ENCODE measurements around the gene KLHL14.

- no peak for TF ChIP-seq POLR2A (IDR thresholded peaks at IDR 0.05)
- TF ChIP-seq POLR2AphosphoS5 (IDR thresholded peaks at IDR 0.05), result no peak
- TF ChIP-seq, protein P1, sequence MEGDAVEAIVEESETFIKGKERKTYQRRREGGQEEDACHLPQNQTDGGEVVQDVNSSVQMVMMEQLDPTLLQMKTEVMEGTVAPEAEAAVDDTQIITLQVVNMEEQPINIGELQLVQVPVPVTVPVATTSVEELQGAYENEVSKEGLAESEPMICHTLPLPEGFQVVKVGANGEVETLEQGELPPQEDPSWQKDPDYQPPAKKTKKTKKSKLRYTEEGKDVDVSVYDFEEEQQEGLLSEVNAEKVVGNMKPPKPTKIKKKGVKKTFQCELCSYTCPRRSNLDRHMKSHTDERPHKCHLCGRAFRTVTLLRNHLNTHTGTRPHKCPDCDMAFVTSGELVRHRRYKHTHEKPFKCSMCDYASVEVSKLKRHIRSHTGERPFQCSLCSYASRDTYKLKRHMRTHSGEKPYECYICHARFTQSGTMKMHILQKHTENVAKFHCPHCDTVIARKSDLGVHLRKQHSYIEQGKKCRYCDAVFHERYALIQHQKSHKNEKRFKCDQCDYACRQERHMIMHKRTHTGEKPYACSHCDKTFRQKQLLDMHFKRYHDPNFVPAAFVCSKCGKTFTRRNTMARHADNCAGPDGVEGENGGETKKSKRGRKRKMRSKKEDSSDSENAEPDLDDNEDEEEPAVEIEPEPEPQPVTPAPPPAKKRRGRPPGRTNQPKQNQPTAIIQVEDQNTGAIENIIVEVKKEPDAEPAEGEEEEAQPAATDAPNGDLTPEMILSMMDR (IDR thresholded peaks at IDR 0.05), result no peak
- no peak for TF ChIP-seq EP300 (IDR thresholded peaks at IDR 0.05)
Measured at GRCh38 chr18:32802591-32803451, 30.0 kb upstream of the KLHL14 start.
